Rectal smooth muscle tissue (tissue), 1 donor: ENCODE measurements around the gene NLGN1.

Experiments
- H3K27ac ChIP-seq: one replicate; pipeline ENCODE4 v1.7.0; 2013; ENCODE audit warnings: low read depth, low read length, inconsistent platforms
- H3K27me3 ChIP-seq: one replicate; pipeline ENCODE4 v1.7.0; 2013; ENCODE audit warnings: low read length; ENCODE audit not compliant: control insufficient read depth, insufficient read depth
- H3K36me3 ChIP-seq: one replicate; pipeline ENCODE4 v1.7.0; 2013; ENCODE audit warnings: low read length; ENCODE audit not compliant: control insufficient read depth, insufficient read depth
- H3K4me1 ChIP-seq: one replicate; pipeline ENCODE4 v1.7.0; 2013; ENCODE audit warnings: low read length; ENCODE audit not compliant: control insufficient read depth, insufficient read depth
- H3K4me3 ChIP-seq: one replicate; pipeline ENCODE4 v1.7.0; 2013; ENCODE audit warnings: low read length
- H3K9ac ChIP-seq: one replicate; pipeline ENCODE4 v1.7.0; 2013; ENCODE audit warnings: low read length

NLGN1 gene

DNA sequence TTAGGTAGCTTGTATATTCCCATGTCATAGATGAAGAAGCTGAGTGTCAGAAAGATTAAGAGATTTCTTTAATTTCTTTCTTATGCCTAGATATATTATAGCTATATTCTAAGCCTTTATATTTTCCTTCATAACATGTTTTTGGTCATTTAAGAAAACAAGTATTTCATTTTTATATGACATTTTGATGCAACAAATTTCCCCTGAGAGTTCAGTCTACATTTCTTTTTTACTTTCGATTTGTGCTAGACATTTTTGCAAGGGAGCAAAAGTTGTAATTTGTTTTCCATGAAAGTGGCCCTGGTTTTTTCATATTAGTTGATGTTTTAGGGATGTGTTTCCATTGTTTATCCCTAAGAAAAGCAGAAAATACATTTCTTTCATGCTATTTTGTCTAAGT is 344.9 kb downstream of the NLGN1 start:
- Histone ChIP-seq H3K4me3 (no peak overlapping the region), H3K9ac (no peak overlapping the region), H3K27ac (no peak overlapping the region)

DNA sequence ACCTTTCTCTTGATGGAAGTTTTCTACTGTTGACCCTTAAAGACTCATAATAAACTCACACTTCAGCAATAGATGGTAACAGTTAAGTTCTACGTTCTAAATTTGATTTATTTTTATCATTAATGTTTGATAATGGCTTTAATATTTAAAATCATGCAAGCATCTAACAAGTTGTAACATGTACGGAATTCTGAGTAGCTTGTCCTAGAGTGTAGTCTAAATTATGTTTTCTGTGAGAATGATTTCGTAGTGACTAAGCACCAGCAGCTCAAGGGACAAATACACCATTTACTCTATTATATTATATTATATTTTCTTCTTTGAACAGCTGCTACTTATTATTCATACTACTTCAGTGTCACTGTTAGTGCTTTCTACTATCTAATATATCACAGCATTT is 345.6 kb downstream of the NLGN1 start:
- no peaks in the 10 kb centered on the region for H3K4me1 ChIP-seq
- no peak overlapping the region for H3K9ac ChIP-seq
- no peak overlapping the region for H3K4me3 ChIP-seq

More for the DNA sequence above, 344.9 kb downstream of the NLGN1 start:
- Histone ChIP-seq H3K4me1 (no peaks in the 10 kb centered on the region), H3K36me3 (no peaks in the 10 kb centered on the region), H3K27me3 (no peaks in the 10 kb centered on the region)

GRCh38 chr3:173743516-173743915 is 346.0 kb downstream of the NLGN1 start:
- Histone ChIP-seq H3K27me3 (no peaks in the 10 kb centered on the region), H3K36me3 (no peaks in the 10 kb centered on the region), H3K4me1 (no peaks in the 10 kb centered on the region), H3K4me3 (no peak overlapping the region), H3K27ac (no peak overlapping the region), H3K9ac (no peak overlapping the region)

More for the DNA sequence above, 345.6 kb downstream of the NLGN1 start:
- no peaks in the 10 kb centered on the region for H3K27me3 ChIP-seq
- no peak overlapping the region for H3K27ac ChIP-seq
- H3K36me3 ChIP-seq, result no peaks in the 10 kb centered on the region

DNA sequence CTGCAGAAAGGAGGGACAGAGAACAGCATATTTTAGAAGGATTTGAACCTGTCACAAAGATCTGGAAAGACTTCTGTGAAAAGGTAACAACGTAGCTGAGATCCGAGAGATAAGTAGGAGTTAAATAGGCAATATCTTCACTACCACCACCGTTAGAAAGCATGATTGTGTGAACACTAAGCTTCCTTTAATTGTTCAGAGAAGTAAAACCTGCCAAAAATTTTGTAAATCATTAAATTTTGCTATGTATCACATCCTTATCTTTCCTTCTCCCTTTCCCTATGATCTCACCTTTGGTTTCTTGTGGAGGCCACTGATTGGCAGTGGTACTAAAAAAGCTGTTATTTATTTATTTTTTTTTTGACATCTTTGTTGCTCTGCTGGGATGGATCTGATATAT is 346.9 kb downstream of the NLGN1 start:
- Histone ChIP-seq H3K27ac (no peak overlapping the region), H3K4me3 (no peak overlapping the region), H3K27me3 (no peaks in the 10 kb centered on the region), H3K9ac (no peak overlapping the region), H3K4me1 (no peaks in the 10 kb centered on the region), H3K36me3 (no peaks in the 10 kb centered on the region)

GRCh38 chr3:173744895-173745294 is 347.4 kb downstream of the NLGN1 start:
- Histone ChIP-seq H3K27ac (no peak overlapping the region), H3K27me3 (no peaks in the 10 kb centered on the region), H3K36me3 (no peaks in the 10 kb centered on the region), H3K4me1 (no peaks in the 10 kb centered on the region), H3K9ac (no peak overlapping the region), H3K4me3 (no peak overlapping the region)

DNA sequence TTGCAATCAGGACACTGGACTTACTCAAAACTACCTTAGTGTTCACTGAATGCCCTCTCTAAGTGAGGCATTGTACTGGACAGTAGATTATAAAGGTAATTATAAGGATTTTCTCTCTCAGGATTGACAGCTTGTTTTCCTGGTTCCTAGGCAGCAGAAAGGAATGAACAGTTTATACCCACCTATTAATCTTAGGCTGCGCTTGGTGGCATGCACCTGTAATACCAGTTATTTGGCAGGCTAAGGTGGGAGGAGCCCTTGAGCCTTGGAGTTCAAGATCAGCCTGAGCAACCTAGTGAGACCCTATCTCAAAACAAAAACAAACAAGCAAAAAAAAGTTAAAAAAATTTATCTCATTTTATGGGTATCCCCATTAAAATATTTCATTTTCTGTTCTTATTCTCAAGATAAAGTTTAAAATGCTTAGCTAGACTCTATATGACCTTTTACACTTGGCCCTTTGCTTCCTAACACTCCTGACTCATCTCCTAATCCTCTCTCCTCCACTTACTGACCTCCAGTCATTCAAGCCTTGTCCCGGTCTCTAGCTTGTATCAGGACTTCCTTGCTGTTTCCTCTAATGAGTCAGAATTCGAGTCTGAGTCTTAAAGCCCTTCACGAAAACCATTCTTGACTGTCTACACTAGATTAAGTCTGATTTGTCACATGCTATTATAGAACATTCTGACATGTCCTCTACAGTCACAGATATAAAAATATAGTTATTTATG is 348.6 kb downstream of the NLGN1 start:
- Histone ChIP-seq H3K4me1 (no peaks in the 10 kb centered on the region), H3K9ac (no peak overlapping the region), H3K27me3 (no peaks in the 10 kb centered on the region)

GRCh38 chr3:173747427-173747826 is 349.9 kb downstream of the NLGN1 start:
- H3K4me3 ChIP-seq, result no peak overlapping the region
- no peaks in the 10 kb centered on the region for H3K27me3 ChIP-seq
- no peaks in the 10 kb centered on the region for H3K36me3 ChIP-seq
- H3K27ac ChIP-seq, result no peak overlapping the region
- H3K9ac ChIP-seq, result no peak overlapping the region
- no peaks in the 10 kb centered on the region for H3K4me1 ChIP-seq

More for the DNA sequence above, 348.6 kb downstream of the NLGN1 start:
- H3K27ac ChIP-seq, result no peak overlapping the region
- no peaks in the 10 kb centered on the region for H3K36me3 ChIP-seq
- no peak overlapping the region for H3K4me3 ChIP-seq

GRCh38 chr3:173748105-173748504 is 350.6 kb downstream of the NLGN1 start:
- Histone ChIP-seq H3K27me3 (no peaks in the 10 kb centered on the region), H3K4me3 (no peak overlapping the region), H3K9ac (no peak overlapping the region), H3K27ac (no peak overlapping the region), H3K36me3 (no peaks in the 10 kb centered on the region), H3K4me1 (no peaks in the 10 kb centered on the region)

DNA sequence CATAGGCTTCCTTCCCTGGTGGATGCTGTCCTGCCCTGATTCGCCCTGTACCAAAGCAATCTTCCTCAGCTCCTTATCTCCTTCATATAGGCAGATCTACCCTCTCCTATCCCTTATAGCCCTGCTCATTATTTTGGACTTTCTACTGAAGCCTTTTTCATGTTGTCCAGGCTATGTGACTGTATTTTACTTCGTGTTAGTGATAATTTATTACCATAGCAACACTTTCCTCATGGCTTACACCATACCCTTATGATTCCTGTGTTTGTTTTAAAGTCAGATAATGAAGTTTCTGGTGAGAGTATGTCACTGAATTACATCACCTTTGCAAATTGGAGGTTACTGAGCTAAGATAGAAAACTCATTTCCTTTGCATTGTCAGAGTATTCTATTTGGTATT is 352.6 kb downstream of the NLGN1 start:
- H3K9ac ChIP-seq, result no peak overlapping the region
- H3K36me3 ChIP-seq, result no peaks in the 10 kb centered on the region
- H3K27me3 ChIP-seq, result no peaks in the 10 kb centered on the region
- no peak overlapping the region for H3K27ac ChIP-seq
- H3K4me1 ChIP-seq, result no peaks in the 10 kb centered on the region
- no peak overlapping the region for H3K4me3 ChIP-seq

- Histone ChIP-seq H3K36me3 (no peaks in the 10 kb centered on the region), H3K4me1 (no peaks in the 10 kb centered on the region)
Measured at GRCh38 chr3:173750591-173750990, 353.0 kb downstream of the NLGN1 start.

GRCh38 chr3:173753593-173753992 is 356.0 kb downstream of the NLGN1 start:
- no peaks in the 10 kb centered on the region for H3K4me1 ChIP-seq
- H3K9ac ChIP-seq, result no peak overlapping the region
- no peaks in the 10 kb centered on the region for H3K27me3 ChIP-seq
- H3K36me3 ChIP-seq, result no peaks in the 10 kb centered on the region
- H3K27ac ChIP-seq, result no peak overlapping the region
- H3K4me3 ChIP-seq, result no peak overlapping the region

More at GRCh38 chr3:173750591-173750990, 353.0 kb downstream of the NLGN1 start:
- H3K27me3 ChIP-seq, result no peaks in the 10 kb centered on the region
- no peak overlapping the region for H3K4me3 ChIP-seq
- H3K27ac ChIP-seq, result no peak overlapping the region
- no peak overlapping the region for H3K9ac ChIP-seq

- Histone ChIP-seq H3K4me1 (no peaks in the 10 kb centered on the region), H3K27me3 (no peaks in the 10 kb centered on the region), H3K36me3 (no peaks in the 10 kb centered on the region), H3K4me3 (no peak overlapping the region), H3K27ac (no peak overlapping the region), H3K9ac (no peak overlapping the region)
Measured at GRCh38 chr3:173755161-173755560, 357.6 kb downstream of the NLGN1 start.

DNA sequence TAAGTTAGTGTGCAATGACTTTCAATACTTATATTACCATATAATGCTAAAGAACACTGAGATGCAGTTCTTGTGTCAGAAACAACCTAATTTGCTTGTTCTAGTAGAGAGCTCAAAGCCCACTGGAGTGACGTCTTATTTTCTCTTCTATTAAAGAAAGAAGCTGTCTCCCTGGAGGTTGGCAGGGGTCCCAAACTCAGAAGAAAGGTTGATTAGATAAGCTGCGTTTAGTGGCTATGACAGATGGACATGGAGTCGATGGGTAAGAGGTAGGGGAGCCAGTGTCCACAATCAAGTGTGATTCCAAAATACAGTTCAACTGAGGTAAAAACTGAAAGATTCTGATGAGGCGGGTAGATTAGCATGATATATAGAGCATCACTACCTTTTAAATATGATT is 363.6 kb downstream of the NLGN1 start:
- Histone ChIP-seq H3K4me1 (no peaks in the 10 kb centered on the region), H3K27ac (no peak overlapping the region), H3K9ac (no peak overlapping the region), H3K27me3 (no peaks in the 10 kb centered on the region), H3K4me3 (no peak overlapping the region), H3K36me3 (no peaks in the 10 kb centered on the region)
